GM21423 (cell line): ENCODE measurements around the gene HIPK1.
"Not testable (repeated sequence)": the region's sequence is repeated elsewhere in the genome, so short reads cannot be mapped to it uniquely, and the experiment has no call there.

Source experiments
- ATAC-seq: cut with Tn5 transposase; IDR thresholded peaks from one replicate; pipeline ENCODE4 v1.9.1; 2021; ENCODE audit warnings: mild to moderate bottlenecking, moderate library complexity; ENCODE audit not compliant: unreplicated experiment

The HIPK1 gene

GRCh38 chr1:113943028-113943811 is 14.1 kb downstream of the HIPK1 start:
- no peak for ATAC-seq

GRCh38 chr1:113945329-113945728 is 16.2 kb downstream of the HIPK1 start:
- ATAC-seq, result no peak

- no peak for ATAC-seq
These were observed 17.0 kb downstream of the HIPK1 start for GRCh38 chr1:113946112-113946511.

GRCh38 chr1:113946678-113947387 is 17.7 kb downstream of the HIPK1 start:
- ATAC-seq, result no peak

GRCh38 chr1:113947388-113948107 is 18.4 kb downstream of the HIPK1 start:
- ATAC-seq, result no peak

- ATAC-seq, result not testable (repeated sequence)
These were observed 19.0 kb downstream of the HIPK1 start for GRCh38 chr1:113948151-113948550.

- no peak for ATAC-seq
These were observed 19.9 kb downstream of the HIPK1 start for GRCh38 chr1:113949007-113949406.

- ATAC-seq, result no peak
These were observed 21.8 kb downstream of the HIPK1 start for GRCh38 chr1:113950908-113951307.

- no peak for ATAC-seq
These were observed 22.6 kb downstream of the HIPK1 start for GRCh38 chr1:113951719-113952118.

GRCh38 chr1:113957984-113958383 is 28.9 kb downstream of the HIPK1 start:
- ATAC-seq, result no peak

GRCh38 chr1:113958691-113959090 is 29.6 kb downstream of the HIPK1 start:
- ATAC-seq, result no peak

GRCh38 chr1:113963281-113963906 is 34.3 kb downstream of the HIPK1 start:
- ATAC-seq, result no peak

- ATAC-seq, result no peak
These were observed 36.7 kb downstream of the HIPK1 start for GRCh38 chr1:113965703-113966412.

- ATAC-seq, result no peak
These were observed 43.8 kb downstream of the HIPK1 start for GRCh38 chr1:113972954-113973353.

GRCh38 chr1:113975211-113975895 is 46.2 kb downstream of the HIPK1 start:
- no peak for ATAC-seq

GRCh38 chr1:113976609-113977278 is 47.6 kb downstream of the HIPK1 start:
- ATAC-seq, result no peak

- no peak for ATAC-seq
These were observed 48.8 kb downstream of the HIPK1 start for GRCh38 chr1:113977906-113978305.

- no peak for ATAC-seq
These were observed 50.0 kb downstream of the HIPK1 start, which contains the start of gene OLFML3 for GRCh38 chr1:113978863-113979702. Gene OLFML3 (plus strand): TSS chr1:113979474. CDS start chr1:113979517, 43 bp downstream.
